HG03520 (cell line): ENCODE data around the gene PDE4D.
"Not testable (repeated sequence)": the region's sequence is repeated elsewhere in the genome, so short reads cannot be mapped to it uniquely, and the experiment has no call there.

Source experiments
- ATAC-seq: cut with Tn5 transposase; IDR thresholded peaks from one replicate; pipeline ENCODE4 v1.9.1; 2021; ENCODE audit warnings: mild to moderate bottlenecking, moderate library complexity; ENCODE audit not compliant: unreplicated experiment

The PDE4D gene

DNA sequence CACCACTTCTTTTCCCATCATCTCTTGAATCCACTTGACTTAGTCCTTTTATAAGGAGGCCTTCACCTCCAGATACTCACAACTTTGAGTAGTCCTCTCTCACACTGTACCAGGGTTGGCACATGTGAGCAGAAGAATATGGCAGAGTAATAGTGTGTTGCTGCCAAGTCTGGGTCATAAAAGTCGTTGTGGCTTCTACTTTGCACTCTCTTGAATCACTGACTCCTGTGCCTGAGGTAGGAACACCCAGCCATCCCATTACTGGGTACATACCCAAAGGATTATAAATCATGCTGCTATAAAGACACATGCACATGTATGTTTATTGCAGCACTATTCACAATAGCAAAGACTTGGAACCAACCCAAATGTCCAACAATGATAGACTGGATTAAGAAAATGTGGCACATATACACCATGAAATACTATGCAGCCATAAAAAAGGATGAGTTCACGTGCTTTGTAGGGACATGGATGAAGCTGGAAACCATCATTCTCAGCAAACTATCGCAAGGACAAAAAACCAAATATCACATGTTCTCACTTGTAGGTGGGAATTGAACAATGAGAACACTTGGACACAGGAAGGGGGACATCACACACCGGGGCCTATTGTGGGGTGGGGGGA, 145.4 kb downstream of the PDE4D start:
- not testable (repeated sequence) for ATAC-seq

DNA sequence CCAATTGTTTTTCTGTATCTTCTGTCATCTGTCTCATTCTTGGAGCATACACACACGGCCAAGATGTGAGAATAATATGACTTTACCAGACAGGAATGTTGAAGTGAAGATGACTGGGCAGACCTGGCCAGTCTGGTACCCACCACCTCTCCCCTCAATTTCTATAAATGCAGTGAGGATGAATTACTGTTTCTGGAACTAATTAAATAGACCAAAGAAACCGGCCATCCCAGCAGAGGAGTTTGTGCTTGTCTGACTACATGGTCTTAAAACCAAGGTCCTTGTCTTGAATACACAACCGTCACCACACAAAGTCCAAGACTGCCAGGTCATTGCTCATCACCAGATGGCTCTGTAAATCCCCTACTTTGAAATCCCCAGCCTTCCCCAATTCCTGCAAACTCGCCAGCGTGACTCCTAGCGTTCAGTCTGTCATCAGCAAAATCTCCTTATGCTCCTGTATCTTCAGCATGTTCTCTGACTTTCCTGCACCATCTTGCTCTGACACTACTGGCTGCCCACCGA, 147.2 kb downstream of the PDE4D start:
- no peak for ATAC-seq

DNA sequence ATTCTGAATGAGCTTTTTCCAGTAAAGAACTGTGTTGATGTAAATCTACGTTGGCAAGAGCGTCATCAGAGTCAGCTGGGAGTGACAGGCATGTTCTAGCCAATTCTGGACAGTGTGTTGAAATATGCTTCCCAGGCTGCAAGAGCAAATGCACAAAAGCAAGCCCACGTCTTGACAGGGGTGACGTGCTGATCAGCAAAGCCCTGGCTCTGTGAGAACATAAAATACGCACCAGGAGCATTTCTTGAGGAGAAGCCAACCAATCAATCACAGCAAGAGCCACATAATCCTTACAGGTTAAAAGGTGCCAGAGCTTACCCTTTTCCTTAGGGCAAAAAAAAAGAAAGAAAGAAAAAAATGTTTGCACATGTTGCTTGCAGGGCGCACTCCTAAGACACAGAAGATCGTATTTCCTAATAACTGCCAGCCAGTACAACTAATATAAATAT, 148.1 kb downstream of the PDE4D start:
- no peak for ATAC-seq

- ATAC-seq = no peak
Measured at GRCh38 chr5:59744531-59744992, 149.0 kb downstream of the PDE4D start.

DNA sequence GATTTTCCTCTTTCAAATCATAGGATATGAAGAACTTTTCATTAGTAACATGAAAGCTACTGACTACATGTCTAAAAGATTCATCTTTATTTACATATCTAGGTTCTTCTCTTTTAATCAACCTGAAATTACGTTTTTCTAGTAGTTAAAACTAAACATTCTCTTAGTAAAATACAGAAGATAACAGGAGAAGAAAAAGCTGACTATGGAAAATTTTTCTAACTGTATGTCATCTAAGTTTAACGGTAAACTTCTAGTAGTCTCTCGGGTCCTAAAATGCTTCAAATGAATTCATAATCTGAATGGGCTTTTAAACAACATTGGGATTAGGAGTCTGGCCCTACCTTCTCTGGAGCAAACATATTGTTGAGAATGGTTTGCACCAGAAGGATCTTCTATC, 151.9 kb downstream of the PDE4D start:
- no peak for ATAC-seq

DNA sequence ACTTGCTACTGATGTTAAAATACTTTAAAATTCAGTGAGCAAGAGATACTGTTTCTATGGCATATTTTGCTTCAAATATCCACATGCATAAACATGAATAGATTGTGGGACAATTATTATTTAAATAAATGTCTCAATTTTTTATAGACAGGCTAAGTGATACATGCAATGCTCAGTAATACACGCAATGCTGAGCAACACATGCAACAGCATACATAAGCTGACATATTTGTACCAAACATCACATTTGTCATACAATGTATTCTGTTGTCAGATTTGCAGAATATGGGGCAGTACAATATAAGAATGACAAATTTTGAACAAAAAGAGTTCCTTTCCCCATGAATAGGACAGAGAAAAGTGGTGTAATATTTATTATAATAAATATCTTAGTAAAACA, 155.5 kb downstream of the PDE4D start:
- no peak for ATAC-seq

- no peak for ATAC-seq
Measured at GRCh38 chr5:59732806-59733205, 160.7 kb downstream of the PDE4D start.

GRCh38 chr5:59732301-59732700, 161.2 kb downstream of the PDE4D start:
- ATAC-seq = no peak

GRCh38 chr5:59731809-59732208, 161.7 kb downstream of the PDE4D start:
- no peak for ATAC-seq

- ATAC-seq = no peak
Measured at GRCh38 chr5:59729820-59730219, 163.7 kb downstream of the PDE4D start.

GRCh38 chr5:59729357-59729756, 164.2 kb downstream of the PDE4D start:
- ATAC-seq = no peak

GRCh38 chr5:59728356-59728755, 165.2 kb downstream of the PDE4D start:
- ATAC-seq = no peak

- no peak for ATAC-seq
Measured at GRCh38 chr5:59727186-59727585, 166.3 kb downstream of the PDE4D start.

GRCh38 chr5:59725392-59725767, 168.1 kb downstream of the PDE4D start:
- no peak for ATAC-seq

GRCh38 chr5:59724482-59725391, 168.8 kb downstream of the PDE4D start:
- peak; percentile 76 for ATAC-seq

GRCh38 chr5:59722874-59723273, 170.7 kb downstream of the PDE4D start:
- no peak for ATAC-seq

DNA sequence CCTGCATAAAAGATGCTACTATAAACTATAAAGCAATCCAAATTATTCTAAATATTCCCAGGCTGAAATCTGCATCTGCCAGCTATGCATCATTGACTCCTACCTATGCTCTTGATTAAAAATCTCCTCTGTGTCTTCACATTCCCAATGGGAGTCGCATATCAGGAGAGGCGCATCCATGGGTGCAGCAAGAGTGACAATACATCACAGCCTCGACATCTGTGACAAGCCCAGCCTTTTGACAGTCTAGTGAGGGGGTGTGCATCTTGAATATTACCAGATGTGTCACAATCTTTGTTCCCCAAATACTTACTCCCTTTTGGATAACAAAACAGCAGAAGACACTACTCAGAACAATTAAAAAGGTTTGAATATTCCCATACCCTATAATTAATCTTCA, 171.8 kb downstream of the PDE4D start:
- ATAC-seq = no peak

- ATAC-seq = no peak
Measured at GRCh38 chr5:59720063-59720462, 173.5 kb downstream of the PDE4D start.

- ATAC-seq = no peak
Measured at GRCh38 chr5:59716966-59717500, 176.5 kb downstream of the PDE4D start.

DNA sequence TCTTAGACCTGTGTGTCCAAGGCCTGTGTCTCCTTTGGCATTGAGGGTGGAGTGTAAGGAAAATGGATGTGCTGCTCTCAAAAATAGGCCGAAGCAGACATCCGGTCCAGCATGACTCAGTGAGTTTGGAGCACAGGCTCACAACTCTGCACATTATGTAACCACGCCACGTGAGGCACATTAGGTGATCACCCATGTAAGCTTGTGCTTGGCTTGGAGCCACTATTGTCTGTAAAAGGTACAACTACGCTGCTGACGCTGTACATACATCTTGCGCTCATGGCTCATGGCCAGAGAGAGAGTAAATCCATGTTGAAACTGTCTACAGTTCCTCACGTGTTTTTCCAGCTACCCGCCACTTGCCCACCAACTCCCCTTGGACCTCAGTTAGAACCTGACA, 177.5 kb downstream of the PDE4D start:
- ATAC-seq = no peak

DNA sequence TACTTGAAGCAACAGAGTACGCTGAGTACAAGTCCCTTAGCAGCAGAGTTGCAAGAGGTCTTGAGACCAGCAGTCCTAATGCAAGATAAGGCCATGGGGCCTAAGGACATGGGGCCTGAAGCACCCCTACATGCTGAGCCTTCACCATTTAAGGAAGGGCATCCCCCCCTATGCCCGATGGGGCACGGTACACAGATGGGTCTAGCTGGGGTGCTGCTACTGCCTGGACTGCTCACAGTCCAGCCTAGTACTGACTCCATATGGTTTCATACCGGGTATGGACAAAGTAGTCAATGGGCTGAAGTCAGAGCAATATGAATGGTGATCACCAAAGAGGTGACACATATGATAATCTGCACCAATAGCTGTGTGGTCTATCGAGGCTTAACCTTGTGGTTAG, 178.3 kb downstream of the PDE4D start:
- no peak for ATAC-seq

- no peak for ATAC-seq
Measured at GRCh38 chr5:59713498-59713844, 180.1 kb downstream of the PDE4D start.
